Tibial nerve (tissue), 4 donors: ENCODE data around the gene AHCTF1. TPM values are rescaled to one million over a fixed set of nuclear protein-coding genes. Genes with fewer than 3 reads are reported as not detected.

Source experiments
- DNase-seq, 2 donors: peaks; one replicate each; pipeline ENCODE4 v3.0.0-alpha.2; 2019; ENCODE audit warnings: low spot score in 2 of 2
- H3K27ac ChIP-seq, 4 donors: fragments of 200-600 bp; sonication (generic) in 3 of 4; one replicate each; pipeline ENCODE4 v1.5.1; 2017 to 2019; ENCODE audit warnings: mild to moderate bottlenecking in 1 of 4
- H3K27me3 ChIP-seq, 2 donors: fragments of 200-600 bp; sonication (generic) in 1 of 2; one replicate each; pipeline versions ENCODE4 v1.5.1 to v1.6.0; 2017 to 2019
- H3K36me3 ChIP-seq, 3 donors: fragments of 200-600 bp; sonication (generic); one replicate each; pipeline ENCODE4 v1.5.1; 2018 to 2019
- H3K4me1 ChIP-seq, 4 donors: fragments of 200-600 bp; sonication (generic) in 3 of 4; one replicate each; pipeline ENCODE4 v1.5.1; 2017 to 2019
- H3K4me3 ChIP-seq, 4 donors: fragments of 200-600 bp; sonication (generic) in 3 of 4; one replicate each; pipeline ENCODE4 v1.5.1; 2017 to 2019; ENCODE audit warnings: mild to moderate bottlenecking in 1 of 4, moderate library complexity in 1 of 4
- H3K9me3 ChIP-seq, 4 donors: fragments of 200-600 bp; sonication (generic) in 3 of 4; one replicate each; pipeline ENCODE4 v1.5.1; 2017 to 2019
- CTCF ChIP-seq, 5 experiments: fragments of 200-600 bp in 3 of 5; fragments of 450-650 bp in 2 of 5; sonication (generic) in 3 of 5; IDR thresholded peaks; one replicate each; pipeline ENCODE4 v1.5.1; 2016 to 2019; ENCODE audit warnings: antibody characterized with exemption in 5 of 5, mild to moderate bottlenecking in 3 of 5, moderate library complexity in 2 of 5
- EP300 ChIP-seq, 2 donors: sonication (generic); formaldehyde crosslinking; IDR thresholded peaks; one replicate each; pipeline ENCODE4 v1.6.1; 2017; ENCODE audit warnings: antibody characterized with exemption in 2 of 2, mild to moderate bottlenecking in 1 of 2
- POLR2A ChIP-seq, 2 donors: fragments of 450-650 bp; IDR thresholded peaks; one replicate each; pipeline ENCODE4 v1.6.1; 2017; ENCODE audit warnings: antibody characterized with exemption in 2 of 2, mild to moderate bottlenecking in 2 of 2, moderate library complexity in 2 of 2
- WGBS, 2 donors: methylation state at CpG; one replicate each; pipeline ENCODE4 v1.1.5; 2018; 5-methylcytosine and 5-hydroxymethylcytosine counted together
- total RNA-seq, 4 donors: library from RNA; depleted of rRNA; stranded (reverse); fragments of >200 nt; gene quantifications; one replicate each; pipeline ENCODE4 v1.1.0, GENCODE V29; 2016

AHCTF1 gene
- total RNA-seq, 4 donors from 2014 or later: 41.2 to 67.1 (median 45.6) TPM

- no peaks in the 10 kb centered on the region for H3K9me3 ChIP-seq
- TF ChIP-seq CTCF (IDR thresholded peaks at IDR 0.05): no peak
- TF ChIP-seq EP300 (IDR thresholded peaks at IDR 0.05): no peak
- TF ChIP-seq POLR2A (IDR thresholded peaks at IDR 0.05): no peak
- H3K27ac ChIP-seq: no peak overlapping the region
- DNase-seq: no peak
- no peak overlapping the region for H3K4me3 ChIP-seq
- H3K36me3 ChIP-seq: peaks cover 0 to 77% (median 2%) of the 10 kb centered on the region in 3 donors
- H3K4me1 ChIP-seq: peaks cover 0 to 13% (median 0%) of the 10 kb centered on the region in 4 donors
- H3K27me3 ChIP-seq: no peaks in the 10 kb centered on the region
- 38 to 47% methylated on average over 1 of the region's 1 CpG for WGBS, 2 donors
Observed at GRCh38 chr1:246906833-246907232, 24.9 kb downstream of the AHCTF1 start.

- H3K9me3 ChIP-seq: no peaks in the 10 kb centered on the region
- no peaks in the 10 kb centered on the region for H3K27me3 ChIP-seq
- H3K4me3 ChIP-seq: no peak overlapping the region
- TF ChIP-seq CTCF (IDR thresholded peaks at IDR 0.05): no peak
- no peak for TF ChIP-seq EP300 (IDR thresholded peaks at IDR 0.05)
- TF ChIP-seq POLR2A (IDR thresholded peaks at IDR 0.05): no peak
- peaks cover 0 to under 1% (median 0%) of the 10 kb centered on the region in 4 donors for H3K4me1 ChIP-seq
- WGBS, 2 donors: 89 to 91% methylated on average over 5 of the region's 5 CpGs
- no peak overlapping the region for H3K27ac ChIP-seq
- DNase-seq: no peak
- peaks cover 0 to 97% (median 8%) of the 10 kb centered on the region in 3 donors for H3K36me3 ChIP-seq
Observed at GRCh38 chr1:246901874-246902273, 29.9 kb downstream of the AHCTF1 start.

- DNase-seq: no peak
- TF ChIP-seq CTCF (IDR thresholded peaks at IDR 0.05) (no peak), POLR2A (IDR thresholded peaks at IDR 0.05) (no peak), EP300 (IDR thresholded peaks at IDR 0.05) (no peak)
- no peaks in the 10 kb centered on the region for H3K4me1 ChIP-seq
- H3K27me3 ChIP-seq: no peaks in the 10 kb centered on the region
- WGBS, 2 donors: 95 to 98% methylated on average over 5 of the region's 5 CpGs
- no peak overlapping the region for H3K27ac ChIP-seq
- H3K36me3 ChIP-seq: peaks cover 0 to 87% (median 22%) of the 10 kb centered on the region in 3 donors
- no peaks in the 10 kb centered on the region for H3K9me3 ChIP-seq
- H3K4me3 ChIP-seq: no peak overlapping the region
Observed at GRCh38 chr1:246897302-246897701, 34.4 kb downstream of the AHCTF1 start.

GRCh38 chr1:246893191-246893939, 38.4 kb downstream of the AHCTF1 start:
- DNase-seq: no peak
- Histone ChIP-seq H3K9me3 (no peaks in the 10 kb centered on the region), H3K4me1 (no peaks in the 10 kb centered on the region), H3K36me3 (peaks cover 0 to 83% (median 27%) of the 10 kb centered on the region in 3 donors), H3K27ac (no peak overlapping the region), H3K27me3 (no peaks in the 10 kb centered on the region), H3K4me3 (no peak overlapping the region)
- TF ChIP-seq CTCF (IDR thresholded peaks at IDR 0.05) (no peak), EP300 (IDR thresholded peaks at IDR 0.05) (no peak), POLR2A (IDR thresholded peaks at IDR 0.05) (no peak)
- 93 to 94% methylated on average over 5 of the region's 5 CpGs for WGBS, 2 donors

- H3K9me3 ChIP-seq: no peaks in the 10 kb centered on the region
- no peak overlapping the region for H3K27ac ChIP-seq
- no peaks in the 10 kb centered on the region for H3K27me3 ChIP-seq
- no peaks in the 10 kb centered on the region for H3K4me1 ChIP-seq
- peaks cover 0 to 82% (median 26%) of the 10 kb centered on the region in 3 donors for H3K36me3 ChIP-seq
- no peak overlapping the region for H3K4me3 ChIP-seq
- DNase-seq: no peak
- no peak for TF ChIP-seq CTCF (IDR thresholded peaks at IDR 0.05)
- TF ChIP-seq POLR2A (IDR thresholded peaks at IDR 0.05): no peak
- no peak for TF ChIP-seq EP300 (IDR thresholded peaks at IDR 0.05)
Observed at GRCh38 chr1:246891105-246891504, 40.6 kb downstream of the AHCTF1 start.
